ENCODE data around the gene TMEM258.

DNA sequence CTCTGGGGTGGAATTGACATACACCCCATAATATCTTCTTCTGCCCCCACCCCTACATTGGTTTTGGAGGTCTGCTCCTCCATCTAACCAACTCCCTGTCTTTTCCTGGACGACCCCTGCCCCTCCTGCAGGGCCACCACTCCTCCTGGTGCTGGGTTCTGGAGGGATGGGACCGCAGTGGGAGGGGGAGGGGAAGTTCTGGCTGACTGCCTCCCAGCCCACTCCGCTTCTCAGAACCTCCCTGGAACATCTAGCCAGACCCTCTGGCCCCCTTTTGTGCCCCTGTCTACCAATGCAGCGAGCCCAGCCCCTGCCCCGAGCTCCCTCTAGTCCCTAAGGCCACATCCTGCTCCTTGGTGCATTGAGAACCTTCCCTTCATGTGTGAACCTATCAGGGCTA lies 38.7 kb downstream of the TMEM258 start:
- no peak for TF ChIP-seq POLR2A (IDR thresholded peaks at IDR 0.05)
- TF ChIP-seq, protein P1, sequence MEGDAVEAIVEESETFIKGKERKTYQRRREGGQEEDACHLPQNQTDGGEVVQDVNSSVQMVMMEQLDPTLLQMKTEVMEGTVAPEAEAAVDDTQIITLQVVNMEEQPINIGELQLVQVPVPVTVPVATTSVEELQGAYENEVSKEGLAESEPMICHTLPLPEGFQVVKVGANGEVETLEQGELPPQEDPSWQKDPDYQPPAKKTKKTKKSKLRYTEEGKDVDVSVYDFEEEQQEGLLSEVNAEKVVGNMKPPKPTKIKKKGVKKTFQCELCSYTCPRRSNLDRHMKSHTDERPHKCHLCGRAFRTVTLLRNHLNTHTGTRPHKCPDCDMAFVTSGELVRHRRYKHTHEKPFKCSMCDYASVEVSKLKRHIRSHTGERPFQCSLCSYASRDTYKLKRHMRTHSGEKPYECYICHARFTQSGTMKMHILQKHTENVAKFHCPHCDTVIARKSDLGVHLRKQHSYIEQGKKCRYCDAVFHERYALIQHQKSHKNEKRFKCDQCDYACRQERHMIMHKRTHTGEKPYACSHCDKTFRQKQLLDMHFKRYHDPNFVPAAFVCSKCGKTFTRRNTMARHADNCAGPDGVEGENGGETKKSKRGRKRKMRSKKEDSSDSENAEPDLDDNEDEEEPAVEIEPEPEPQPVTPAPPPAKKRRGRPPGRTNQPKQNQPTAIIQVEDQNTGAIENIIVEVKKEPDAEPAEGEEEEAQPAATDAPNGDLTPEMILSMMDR (IDR thresholded peaks at IDR 0.05): no peak
